ENCODE results near the gene TTLL13.

GRCh38 chr15:90240856-90241255, 8.5 kb upstream of the TTLL13 start:
- no peak for TF ChIP-seq CTCF (IDR thresholded peaks at IDR 0.05)
- TF ChIP-seq POLR2A (IDR thresholded peaks at IDR 0.05), result no peak

Data from adrenal gland (tissue), 5 donors.